Activated T-cell treated with anti-CD3 and anti-CD28 coated beads, Interleukin-2, amount 50 U/mL, for 4 hours (primary cell): ENCODE results near the gene LRRC14B. TPM values are rescaled to one million over a fixed set of nuclear protein-coding genes. Genes with fewer than 3 reads are reported as not detected.
"Not testable (repeated sequence)": the region's sequence is repeated elsewhere in the genome, so short reads cannot be mapped to it uniquely, and the experiment has no call there.

Experiments
- ATAC-seq, 2 donors: fragments of 200-7000 bp; cut with Tn5 transposase; one replicate each; pipeline ENCODE4 v1.10.0; 2021
- DNase-seq: peaks from one replicate; pipeline ENCODE4 v3.0.0-alpha.2; 2020
- H3K27me3 Mint-ChIP-seq: one replicate; pipeline ENCODE4 v1.8.0; 2021; ENCODE audit warnings: low read depth, mixed read lengths
- H3K36me3 Mint-ChIP-seq: one replicate; pipeline ENCODE4 v1.8.0; 2022; ENCODE audit warnings: mixed read lengths; ENCODE audit not compliant: insufficient read depth
- H3K4me1 Mint-ChIP-seq: one replicate; pipeline ENCODE4 v1.8.0; 2021; ENCODE audit warnings: low read depth, mixed read lengths
- H3K4me3 Mint-ChIP-seq: one replicate; pipeline ENCODE4 v1.8.0; 2021; ENCODE audit warnings: mild to moderate bottlenecking, moderate library complexity, mixed read lengths
- H3K9me3 Mint-ChIP-seq: one replicate; pipeline ENCODE4 v1.8.0; 2021; ENCODE audit warnings: mixed read lengths
- total RNA-seq, 3 donors: library from RNA; stranded (reverse); gene quantifications; one replicate each; pipeline ENCODE4 v1.2.1, GENCODE V29; 2021

LRRC14B gene
- total RNA-seq, 3 donors from 2014 or later, result 0.23 TPM; not detected in 2

GRCh38 chr5:208449-209114 lies 17.3 kb downstream of the LRRC14B start:
- peaks cover 18% of the 10 kb centered on the region for H3K4me1 Mint-ChIP-seq
- DNase-seq (no peak), ATAC-seq (no peak)
- no peak overlapping the region for H3K4me3 Mint-ChIP-seq
- no peaks in the 10 kb centered on the region for H3K9me3 Mint-ChIP-seq
- no peaks in the 10 kb centered on the region for H3K27me3 Mint-ChIP-seq
- peaks cover 37% of the 10 kb centered on the region for H3K36me3 Mint-ChIP-seq

GRCh38 chr5:213803-214395 lies 22.6 kb downstream of the LRRC14B start:
- Mint-ChIP-seq H3K9me3 (no peaks in the 10 kb centered on the region), H3K27me3 (no peaks in the 10 kb centered on the region)

GRCh38 chr5:215256-215655 lies 24.0 kb downstream of the LRRC14B start:
- ATAC-seq, result peak; percentile 9 to 13
- H3K4me1 Mint-ChIP-seq, result peaks cover 36% of the 10 kb centered on the region
- peaks cover 17% of the 10 kb centered on the region for H3K36me3 Mint-ChIP-seq
- peak overlapping the region; percentile 66 for H3K4me3 Mint-ChIP-seq
- not testable (repeated sequence) for H3K27me3 Mint-ChIP-seq, DNase-seq, H3K9me3 Mint-ChIP-seq

More at GRCh38 chr5:213803-214395, 22.6 kb downstream of the LRRC14B start:
- ATAC-seq (no peak), DNase-seq (no peak)
- H3K36me3 Mint-ChIP-seq, result peaks cover 19% of the 10 kb centered on the region
- H3K4me1 Mint-ChIP-seq, result peaks cover 41% of the 10 kb centered on the region
- peak overlapping the region; percentile 21 for H3K4me3 Mint-ChIP-seq

GRCh38 chr5:216076-216475 lies 24.8 kb downstream of the LRRC14B start:
- H3K4me1 Mint-ChIP-seq, result peaks cover 41% of the 10 kb centered on the region
- H3K27me3 Mint-ChIP-seq, DNase-seq, H3K4me3 Mint-ChIP-seq, ATAC-seq, H3K9me3 Mint-ChIP-seq: not testable (repeated sequence)
- peaks cover 14% of the 10 kb centered on the region for H3K36me3 Mint-ChIP-seq

GRCh38 chr5:217494-218456 lies 26.5 kb downstream of the LRRC14B start, which contains the start of the genes CCDC127 and SDHA:
CCDC127 (minus strand) TSS chr5:218153; CDS start chr5:216849, 1,304 bp downstream.
SDHA (plus strand) TSS chr5:218320; CDS start chr5:218356, 36 bp downstream.
- Mint-ChIP-seq H3K4me3 (peak within 1 kb of the TSS; percentile 92), H3K36me3 (peaks cover 14% of the 10 kb centered on the region), H3K4me1 (peaks cover 56% of the 10 kb centered on the region)
- not testable (repeated sequence) for H3K27me3 Mint-ChIP-seq, H3K9me3 Mint-ChIP-seq
- peak; percentile 98 for DNase-seq
- ATAC-seq, result peak; percentile 87

- Mint-ChIP-seq H3K9me3 (no peaks in the 10 kb centered on the region), H3K4me3 (peak overlapping the region; percentile 92)
These were observed 27.4 kb downstream of the LRRC14B start for GRCh38 chr5:218457-219291.

GRCh38 chr5:219460-219863 lies 28.2 kb downstream of the LRRC14B start:
- ATAC-seq (peak in 1 of 2 donors; percentile 16), DNase-seq (no peak)
- peaks cover 56% of the 10 kb centered on the region for H3K4me1 Mint-ChIP-seq
- no peaks in the 10 kb centered on the region for H3K27me3 Mint-ChIP-seq
- peaks cover 7% of the 10 kb centered on the region for H3K36me3 Mint-ChIP-seq
- no peaks in the 10 kb centered on the region for H3K9me3 Mint-ChIP-seq
- peak overlapping the region; percentile 92 for H3K4me3 Mint-ChIP-seq

More at GRCh38 chr5:218457-219291, 27.4 kb downstream of the LRRC14B start:
- peaks cover 63% of the 10 kb centered on the region for H3K4me1 Mint-ChIP-seq
- ATAC-seq (peak; percentile 20), DNase-seq (no peak)
- peaks cover 15% of the 10 kb centered on the region for H3K36me3 Mint-ChIP-seq
- H3K27me3 Mint-ChIP-seq, result no peaks in the 10 kb centered on the region

- Mint-ChIP-seq H3K9me3 (no peaks in the 10 kb centered on the region), H3K4me1 (peaks cover 50% of the 10 kb centered on the region), H3K27me3 (no peaks in the 10 kb centered on the region), H3K36me3 (peaks cover 9% of the 10 kb centered on the region), H3K4me3 (peak overlapping the region; percentile 92)
- no peak for DNase-seq
- ATAC-seq, result peak; percentile 9 to 15
These were observed 28.7 kb downstream of the LRRC14B start for GRCh38 chr5:219991-220390.

- not testable (repeated sequence) for H3K9me3 Mint-ChIP-seq, H3K27me3 Mint-ChIP-seq, ATAC-seq, DNase-seq, H3K4me3 Mint-ChIP-seq
- Mint-ChIP-seq H3K4me1 (peaks cover 35% of the 10 kb centered on the region), H3K36me3 (peaks cover 27% of the 10 kb centered on the region)
These were observed 31.8 kb downstream of the LRRC14B start for GRCh38 chr5:222951-223715.

GRCh38 chr5:223791-224190 lies 32.5 kb downstream of the LRRC14B start:
- Mint-ChIP-seq H3K36me3 (peaks cover 27% of the 10 kb centered on the region), H3K4me1 (peaks cover 35% of the 10 kb centered on the region), H3K27me3 (no peaks in the 10 kb centered on the region), H3K4me3 (no peak overlapping the region), H3K9me3 (no peaks in the 10 kb centered on the region)
- DNase-seq (no peak), ATAC-seq (no peak)

GRCh38 chr5:225334-225733 lies 34.0 kb downstream of the LRRC14B start:
- H3K27me3 Mint-ChIP-seq, result no peaks in the 10 kb centered on the region
- peaks cover 34% of the 10 kb centered on the region for H3K36me3 Mint-ChIP-seq
- H3K4me1 Mint-ChIP-seq, result peaks cover 32% of the 10 kb centered on the region
- no peaks in the 10 kb centered on the region for H3K9me3 Mint-ChIP-seq
- ATAC-seq (no peak), DNase-seq (no peak)
- H3K4me3 Mint-ChIP-seq, result no peak overlapping the region

GRCh38 chr5:227375-227774 lies 36.1 kb downstream of the LRRC14B start:
- H3K4me3 Mint-ChIP-seq, DNase-seq, H3K9me3 Mint-ChIP-seq, ATAC-seq, H3K27me3 Mint-ChIP-seq: not testable (repeated sequence)
- Mint-ChIP-seq H3K36me3 (peaks cover 47% of the 10 kb centered on the region), H3K4me1 (peaks cover 13% of the 10 kb centered on the region)

- DNase-seq (no peak), ATAC-seq (no peak)
- no peaks in the 10 kb centered on the region for H3K9me3 Mint-ChIP-seq
- no peaks in the 10 kb centered on the region for H3K27me3 Mint-ChIP-seq
- no peak overlapping the region for H3K4me3 Mint-ChIP-seq
- H3K4me1 Mint-ChIP-seq, result no peaks in the 10 kb centered on the region
- peaks cover 50% of the 10 kb centered on the region for H3K36me3 Mint-ChIP-seq
These were observed 37.6 kb downstream of the LRRC14B start for GRCh38 chr5:228886-229285.
